Kidney capillary endothelial cell (primary cell): ENCODE data around the gene CAV1.
A peak's percentile ranks its signal among the peaks of the same experiment; 100 is the strongest.

ENCODE experiments used
- DNase-seq: peaks from one replicate; pipeline ENCODE4 v3.0.0-alpha.2; 2018; ENCODE audit warnings: low spot score

CAV1 gene

GRCh38 chr7:116503835-116504234, 21.0 kb upstream of the CAV1 start:
- DNase-seq, result no peak

GRCh38 chr7:116505278-116505677, 19.6 kb upstream of the CAV1 start:
- no peak for DNase-seq

- DNase-seq, result no peak
Measured at GRCh38 chr7:116505823-116506222, 19.0 kb upstream of the CAV1 start.

DNA sequence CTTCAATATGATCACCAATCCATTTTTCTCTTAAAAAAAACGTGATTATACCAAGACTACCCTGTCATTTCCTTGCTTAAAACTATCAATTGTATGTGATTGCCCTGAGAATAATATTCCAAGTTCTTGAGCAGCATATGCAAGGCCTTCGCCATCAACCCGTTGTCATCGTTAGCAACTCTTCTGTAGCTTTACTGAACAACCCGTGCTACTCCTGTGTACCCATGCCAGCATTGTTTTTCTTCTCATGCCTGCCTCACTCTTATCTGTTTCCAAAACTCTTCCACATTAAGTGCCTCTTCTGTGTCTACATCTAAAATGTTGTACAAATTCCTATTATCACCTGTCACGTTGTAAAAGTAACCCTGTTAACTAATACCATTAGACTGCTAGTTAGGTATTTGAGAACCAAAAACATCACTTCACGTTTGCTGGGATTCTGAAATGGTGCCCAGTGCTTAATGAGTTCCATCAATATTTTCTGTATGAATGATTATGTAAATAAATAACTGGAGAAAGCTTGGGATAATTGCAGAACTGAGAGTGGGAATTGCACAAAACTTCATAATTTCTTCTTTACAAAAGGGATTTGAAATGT, 14.8 kb upstream of the CAV1 start:
- DNase-seq, result no peak

- DNase-seq, result no peak
Measured at GRCh38 chr7:116510795-116511194, 14.0 kb upstream of the CAV1 start.

GRCh38 chr7:116511552-116512519, 13.0 kb upstream of the CAV1 start:
- DNase-seq, result peak; percentile 85

- peak; percentile 47 for DNase-seq
Measured at GRCh38 chr7:116512520-116513188, 12.2 kb upstream of the CAV1 start.

GRCh38 chr7:116515584-116515983, 9.3 kb upstream of the CAV1 start:
- no peak for DNase-seq

DNA sequence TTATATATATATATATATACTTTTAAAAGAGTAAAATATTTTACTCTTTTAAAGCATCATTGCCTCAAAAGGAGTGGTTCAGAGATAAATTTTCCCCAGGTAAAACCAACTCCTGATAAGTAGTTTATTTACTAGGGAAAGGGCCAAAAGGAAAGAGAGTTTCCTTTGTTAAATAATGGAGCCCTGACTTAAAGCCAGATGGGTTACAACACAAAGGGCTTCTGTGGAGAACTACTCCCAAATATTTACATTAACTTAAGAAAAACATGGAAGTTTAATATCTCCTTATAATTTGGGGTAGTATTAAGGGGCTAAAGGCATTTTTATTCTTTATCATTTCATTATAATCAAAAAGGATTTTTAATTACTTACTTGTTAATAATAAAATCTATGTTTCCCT, 8.5 kb upstream of the CAV1 start:
- DNase-seq, result no peak

GRCh38 chr7:116517626-116518025, 7.2 kb upstream of the CAV1 start:
- no peak for DNase-seq

DNA sequence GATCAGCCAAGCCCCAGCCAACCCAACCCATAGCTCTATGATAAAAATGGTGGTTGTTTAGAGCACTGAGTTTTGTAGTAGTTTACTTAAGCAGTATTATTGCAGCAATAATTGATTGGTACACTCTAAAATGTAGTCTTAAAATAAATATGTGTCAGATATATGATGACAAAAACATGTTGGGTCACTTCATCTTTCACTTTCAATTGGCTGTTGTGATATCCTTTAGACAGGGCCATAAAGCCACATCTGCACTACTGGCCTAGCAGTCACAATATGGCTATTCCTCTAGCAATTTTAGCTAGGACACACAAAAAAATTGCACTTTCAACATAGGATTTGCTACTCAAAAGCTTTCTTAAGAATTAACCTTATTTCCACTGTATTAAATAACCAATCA, 5.9 kb upstream of the CAV1 start:
- no peak for DNase-seq

DNA sequence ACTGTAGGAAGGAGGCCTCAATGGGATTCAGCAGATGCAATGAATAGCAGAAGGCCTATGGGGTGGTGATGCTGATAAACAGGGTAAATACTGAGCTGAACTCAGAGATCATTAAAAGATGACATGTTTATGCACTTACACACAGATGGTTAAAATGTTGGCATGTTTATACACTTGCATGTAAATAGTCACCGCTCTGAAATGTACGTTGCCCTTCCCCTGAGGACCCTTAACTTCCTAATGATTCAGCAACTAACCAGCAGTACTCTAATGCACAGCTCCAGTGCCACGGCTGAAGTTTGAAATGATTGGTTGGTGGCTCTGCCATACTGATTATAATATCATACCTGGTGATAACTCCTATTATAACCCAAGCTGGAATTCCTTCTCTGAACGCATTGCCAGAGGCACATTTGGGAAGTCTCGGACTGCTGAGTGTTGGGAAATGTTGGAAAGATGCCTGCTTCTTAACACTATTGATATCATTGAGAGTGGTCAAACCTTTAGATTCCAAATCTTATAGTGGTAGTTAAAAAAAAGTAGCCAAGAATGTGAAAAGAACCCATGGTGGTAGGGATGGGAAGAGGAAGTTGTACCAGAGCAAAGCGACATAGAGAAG, 3.7 kb upstream of the CAV1 start:
- DNase-seq, result no peak

- peak; percentile 94 for DNase-seq
Measured at GRCh38 chr7:116522247-116522646, 2.6 kb upstream of the CAV1 start.

- no peak for DNase-seq
Measured at GRCh38 chr7:116524221-116524608, 621 bp upstream of the CAV1 start.

DNA sequence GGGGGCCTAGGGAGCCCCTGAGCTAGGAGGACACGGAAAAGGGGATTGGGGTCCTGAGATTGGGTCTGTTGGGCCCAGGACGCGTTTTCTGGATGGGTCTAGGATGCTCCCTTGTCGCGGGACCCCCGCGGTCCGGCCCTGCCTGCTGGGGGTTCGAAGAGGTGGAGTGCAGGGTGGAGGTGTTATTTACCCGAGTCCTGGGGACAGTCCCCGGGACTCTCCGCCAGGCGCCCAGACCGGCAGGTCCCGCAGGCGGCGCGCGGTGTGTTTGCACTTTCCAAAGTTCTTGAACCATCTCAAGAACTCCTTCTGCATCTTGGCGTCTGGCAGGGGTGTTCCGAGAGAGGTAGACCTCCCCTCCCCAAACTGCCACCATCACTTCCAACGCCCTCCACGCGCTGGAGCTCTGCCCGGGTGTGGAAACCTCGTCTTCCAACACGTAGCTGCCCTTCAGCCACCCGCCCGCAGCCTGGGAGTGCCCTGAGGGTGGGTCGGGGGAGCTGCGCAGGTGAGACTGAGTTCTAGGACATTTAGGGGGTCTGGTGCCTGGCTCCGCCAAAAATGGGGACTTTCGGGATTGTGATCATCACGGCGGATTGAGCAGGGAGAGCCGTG, 569 bp downstream of the CAV1 start:
- no peak for DNase-seq

- DNase-seq, result no peak
Measured at GRCh38 chr7:116525913-116526861, 1.4 kb downstream of the CAV1 start.

DNA sequence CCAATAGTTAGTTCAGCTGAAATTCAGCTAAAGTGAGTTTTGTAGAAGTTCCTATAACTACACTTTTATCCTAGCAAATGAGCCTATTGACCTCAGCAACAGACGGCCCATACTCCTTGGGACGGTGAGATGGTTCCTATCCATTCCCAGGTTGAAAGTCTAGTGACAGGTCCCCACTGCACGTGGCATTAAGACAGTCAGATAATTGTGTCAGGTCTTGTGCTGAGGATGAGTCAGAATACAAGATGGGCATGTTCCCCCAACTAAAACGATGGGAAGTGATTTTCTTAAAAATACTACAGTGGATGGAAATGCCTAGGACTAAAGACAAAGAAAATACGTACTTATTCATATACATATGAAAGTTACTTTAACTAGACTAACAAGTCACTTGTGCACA, 2.1 kb downstream of the CAV1 start:
- DNase-seq, result no peak

DNA sequence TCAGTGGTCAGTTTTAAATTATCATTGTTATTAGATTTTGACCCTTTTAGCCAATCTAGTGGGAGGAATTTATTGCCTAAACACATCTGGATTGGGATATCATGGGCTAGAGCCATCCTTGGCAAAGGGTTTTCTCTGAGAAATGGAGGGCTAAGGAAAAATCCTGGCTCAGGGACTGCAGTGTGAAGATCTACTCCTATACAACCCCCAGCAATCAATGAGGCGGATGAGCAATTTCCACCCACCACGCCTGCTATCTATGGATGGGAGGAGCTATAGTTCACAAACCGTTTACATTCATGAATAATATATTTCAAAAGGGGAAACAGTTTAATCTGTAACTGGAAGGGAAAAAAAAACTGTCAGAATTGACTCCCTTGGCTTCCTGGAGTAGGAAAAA, 2.7 kb downstream of the CAV1 start:
- DNase-seq, result no peak

DNA sequence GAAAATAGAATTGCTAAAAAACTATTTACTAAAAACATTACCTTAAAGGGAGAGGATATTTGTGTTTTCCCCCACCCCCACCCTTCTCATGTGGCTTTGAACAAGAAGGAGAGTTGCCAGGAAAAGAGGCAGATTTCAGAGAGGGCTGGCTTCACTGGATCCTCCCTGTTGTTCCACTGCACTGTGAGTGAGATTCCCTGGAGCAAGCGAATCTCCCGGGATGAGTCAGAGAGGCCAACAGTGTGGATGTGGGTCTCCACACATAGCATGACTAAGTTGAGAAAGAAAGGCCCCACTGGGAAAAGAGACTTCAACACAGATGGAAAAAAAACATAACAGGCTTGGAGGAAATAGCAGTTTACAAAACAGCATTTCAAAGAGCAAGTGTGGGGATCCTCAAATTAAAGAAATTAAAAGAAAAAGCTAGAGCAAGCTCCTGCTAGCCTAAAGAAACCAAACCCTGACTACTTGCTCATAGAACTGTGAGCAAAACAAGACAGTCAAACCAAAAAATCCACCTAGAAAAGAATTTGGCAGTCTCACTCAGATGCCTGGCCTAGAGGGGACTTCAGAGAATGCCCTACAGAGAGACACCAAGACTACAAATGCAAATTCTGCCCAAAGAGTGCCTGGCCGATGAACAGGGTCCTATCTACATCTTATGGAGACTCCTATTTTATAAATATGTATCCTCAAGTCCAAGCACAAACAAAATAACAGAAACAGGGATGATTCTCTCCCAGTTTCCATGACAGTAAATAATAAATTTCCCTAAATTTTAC, 3.4 kb downstream of the CAV1 start:
- peak; percentile 83 for DNase-seq

GRCh38 chr7:116529250-116529649, 4.4 kb downstream of the CAV1 start:
- DNase-seq, result no peak
